GM19025 (cell line): ENCODE data around the gene GRM7.
A peak's percentile ranks its signal among the peaks of the same experiment; 100 is the strongest.

ENCODE experiments used
- ATAC-seq: cut with Tn5 transposase; IDR thresholded peaks from one replicate; pipeline ENCODE4 v1.9.1; 2021; ENCODE audit warnings: mild to moderate bottlenecking, low read depth, moderate library complexity; ENCODE audit not compliant: unreplicated experiment

Gene GRM7

DNA sequence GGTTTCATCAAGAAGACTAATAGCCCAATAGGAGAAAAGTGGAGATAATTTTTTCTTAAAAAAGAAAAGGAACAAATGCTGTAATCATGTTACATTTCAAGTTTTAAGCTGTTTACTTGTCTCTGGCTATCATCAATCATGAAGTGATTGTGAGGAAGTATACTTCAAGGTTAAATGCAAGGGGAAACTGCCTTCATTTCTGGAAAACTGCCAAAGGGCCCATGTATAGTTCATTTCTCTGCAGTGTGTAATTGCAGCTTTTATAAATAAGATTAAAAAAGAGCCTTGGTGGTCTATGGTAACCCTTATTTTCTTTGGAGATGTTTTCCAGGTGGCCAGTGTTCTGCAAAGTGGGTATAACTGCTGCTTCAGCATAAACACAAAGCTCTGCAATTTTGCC lies 101.9 kb downstream of the GRM7 start:
- ATAC-seq = no peak

DNA sequence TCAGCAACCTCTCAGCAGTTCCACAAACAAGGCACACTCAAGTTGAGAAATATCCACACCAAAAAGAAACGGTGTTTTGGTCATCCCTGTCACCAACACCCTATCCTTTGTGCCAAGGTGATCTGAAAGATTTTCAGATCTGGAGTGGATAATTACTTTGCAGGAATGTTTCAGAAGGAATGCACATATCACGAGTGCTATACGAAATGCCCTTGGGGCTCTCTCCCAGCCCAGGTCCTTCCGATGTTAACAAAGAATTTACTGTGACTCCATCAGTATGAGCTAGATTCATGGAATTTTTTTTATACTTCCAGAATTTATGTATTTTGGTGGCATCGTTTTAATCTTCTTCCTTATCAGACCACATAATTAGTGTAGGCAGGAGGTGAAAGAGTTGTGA lies 105.0 kb downstream of the GRM7 start:
- ATAC-seq = no peak

DNA sequence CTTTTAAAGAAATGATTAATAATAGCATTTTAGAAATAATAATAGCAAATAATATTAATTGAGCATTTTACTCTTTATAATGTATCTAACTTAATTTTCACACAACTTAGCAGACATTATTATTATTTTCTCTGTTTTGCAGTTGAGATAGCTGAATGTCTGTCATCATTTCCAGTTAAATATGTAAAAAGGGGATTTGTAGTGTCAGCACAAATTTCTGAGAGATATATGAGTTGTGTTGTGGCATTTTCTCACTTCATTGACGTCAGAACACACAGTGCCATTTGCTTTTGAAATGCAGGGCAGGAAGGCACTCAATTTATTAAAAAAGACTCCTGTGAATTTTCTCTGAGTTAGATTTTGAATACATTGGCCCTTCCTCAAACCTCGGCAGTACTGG lies 111.0 kb downstream of the GRM7 start:
- no peak for ATAC-seq

- no peak for ATAC-seq
Measured at GRCh38 chr3:6985848-6986247, 124.9 kb downstream of the GRM7 start.

GRCh38 chr3:6989608-6990291 lies 128.8 kb downstream of the GRM7 start:
- no peak for ATAC-seq

GRCh38 chr3:6994081-6994668 lies 133.3 kb downstream of the GRM7 start:
- no peak for ATAC-seq

- no peak for ATAC-seq
Measured at GRCh38 chr3:7000501-7000900, 139.6 kb downstream of the GRM7 start.

GRCh38 chr3:7001370-7001769 lies 140.5 kb downstream of the GRM7 start:
- ATAC-seq = no peak

GRCh38 chr3:7015683-7016440 lies 154.9 kb downstream of the GRM7 start:
- no peak for ATAC-seq

DNA sequence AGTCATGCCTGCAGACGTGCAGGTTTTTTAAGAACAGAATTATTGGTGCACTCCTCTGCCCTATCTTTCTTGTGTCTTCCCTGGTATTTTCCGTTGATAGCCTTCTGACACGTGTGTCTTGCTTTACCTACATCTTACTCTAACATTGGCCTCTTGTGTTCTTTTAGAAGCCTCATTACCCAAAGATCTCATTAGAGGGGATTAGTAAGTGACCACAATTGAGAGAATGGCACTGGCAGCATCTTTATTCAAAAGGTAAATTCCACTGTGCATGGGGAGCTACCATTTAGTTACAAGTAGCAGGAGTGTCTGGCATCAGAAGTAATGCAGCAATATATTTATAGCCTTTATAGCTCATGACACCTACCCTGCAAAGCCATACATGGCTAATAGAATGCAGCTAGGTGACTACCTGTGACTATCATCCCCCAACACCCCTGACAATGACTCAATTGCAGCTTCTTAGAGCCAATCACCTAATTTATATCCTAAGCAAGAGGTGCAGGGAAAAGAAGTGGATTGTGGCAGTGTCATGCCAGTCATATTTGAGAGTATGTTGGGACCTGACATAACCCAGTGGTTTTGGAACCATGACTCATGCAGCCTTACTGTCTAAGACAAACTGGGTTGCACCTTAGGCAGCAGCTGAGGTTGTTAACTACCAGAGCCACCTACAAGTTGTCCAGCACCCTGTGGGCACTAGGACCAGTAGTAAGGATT lies 164.8 kb downstream of the GRM7 start:
- no peak for ATAC-seq

- ATAC-seq = no peak
Measured at GRCh38 chr3:7029562-7029961, 168.6 kb downstream of the GRM7 start.

DNA sequence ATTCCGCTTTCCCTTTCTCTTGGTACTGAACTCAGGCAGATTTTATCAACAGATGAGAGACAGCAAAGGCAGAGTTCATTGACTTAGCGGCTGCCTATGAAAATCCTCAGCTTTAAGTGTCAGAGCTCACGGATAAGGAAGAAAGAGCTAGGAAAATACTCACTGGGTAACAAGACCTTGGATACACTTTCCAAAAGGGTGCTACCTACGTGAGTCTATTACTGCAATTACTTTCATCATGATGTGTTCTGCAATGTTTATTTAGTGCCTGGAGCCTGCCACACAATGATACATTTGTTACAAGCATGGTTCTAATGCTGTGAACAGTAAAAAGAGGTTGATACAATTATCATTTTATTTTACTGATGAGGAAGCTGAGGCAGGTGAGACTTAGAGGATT lies 177.5 kb downstream of the GRM7 start:
- ATAC-seq = no peak

DNA sequence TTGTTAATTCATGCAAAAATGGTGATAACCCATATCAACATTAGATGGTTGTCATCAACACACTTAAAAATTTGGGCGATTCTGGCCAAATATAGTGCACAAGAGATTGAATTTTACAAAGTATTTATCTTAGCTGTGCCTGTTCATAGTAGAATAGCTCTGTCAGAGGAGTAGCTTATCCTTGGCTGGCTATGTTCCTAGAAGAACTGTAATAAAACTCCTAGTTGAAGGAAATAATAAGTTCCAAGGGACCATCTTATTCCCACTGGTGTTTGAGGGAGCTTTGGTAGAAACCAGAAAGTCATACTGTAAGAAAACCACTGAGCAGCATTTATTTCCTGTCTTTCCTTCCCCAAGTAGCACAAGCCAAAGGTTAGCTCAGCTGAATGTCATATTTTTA lies 201.8 kb downstream of the GRM7 start:
- no peak for ATAC-seq

DNA sequence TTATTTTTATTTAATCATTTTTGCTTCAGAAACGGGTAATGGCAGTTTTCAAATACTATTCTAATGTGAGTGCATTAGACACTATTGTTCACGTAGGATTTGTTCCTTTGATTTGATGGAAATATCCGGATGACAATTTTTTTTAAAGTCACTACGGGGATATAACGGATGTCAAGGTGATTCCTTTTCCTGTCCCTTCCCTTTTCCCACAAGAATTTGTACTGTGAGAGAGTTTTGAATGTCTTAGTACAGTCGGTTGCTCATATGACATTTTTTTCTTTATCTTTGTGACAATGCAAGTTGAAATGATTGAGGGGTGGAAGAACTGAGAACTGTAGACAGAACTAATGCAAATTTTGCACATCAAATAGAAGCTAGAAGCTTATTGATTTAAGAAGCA lies 209.5 kb downstream of the GRM7 start:
- ATAC-seq = no peak

GRCh38 chr3:7074217-7074616 lies 213.3 kb downstream of the GRM7 start:
- no peak for ATAC-seq

DNA sequence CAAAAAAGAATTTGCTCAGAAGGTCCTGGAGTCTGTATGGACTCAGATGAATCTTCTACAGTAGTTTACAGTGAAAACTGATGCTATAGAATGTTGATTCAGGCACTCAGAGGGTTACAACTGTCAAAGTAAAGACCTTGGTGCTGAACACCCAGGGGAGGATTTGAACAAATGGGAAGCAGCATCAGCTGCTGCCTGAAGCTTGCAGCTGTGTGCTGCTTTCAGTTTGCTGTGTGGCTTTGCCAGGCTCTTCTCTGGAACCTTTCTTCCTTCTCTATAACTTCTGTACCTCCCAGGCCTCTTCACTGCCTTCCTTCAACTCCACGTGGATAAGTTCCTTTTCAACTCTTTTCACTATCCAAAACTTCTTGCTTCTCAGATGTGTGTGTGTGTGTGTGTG lies 214.2 kb downstream of the GRM7 start:
- peak; percentile 72 for ATAC-seq

- ATAC-seq = no peak
Measured at GRCh38 chr3:7075901-7076300, 215.0 kb downstream of the GRM7 start.

DNA sequence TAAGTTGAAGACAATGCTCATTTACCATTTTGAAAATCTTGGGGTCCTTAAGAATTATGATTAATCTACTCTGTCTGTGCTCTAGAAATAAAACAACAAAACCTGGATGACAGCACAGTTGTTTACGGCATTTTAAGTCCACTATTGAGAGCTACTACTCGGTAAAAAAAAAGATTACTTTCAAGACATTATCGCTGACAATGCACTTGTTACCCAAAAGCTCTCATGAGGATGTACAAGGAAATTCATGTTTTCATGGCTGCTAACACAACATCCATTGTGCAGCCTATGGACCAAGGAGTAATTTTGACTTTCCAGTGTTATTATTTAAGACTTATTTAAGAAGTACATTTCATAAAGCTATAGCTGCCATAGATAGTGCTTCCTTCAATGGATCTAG lies 221.3 kb downstream of the GRM7 start:
- ATAC-seq = no peak

DNA sequence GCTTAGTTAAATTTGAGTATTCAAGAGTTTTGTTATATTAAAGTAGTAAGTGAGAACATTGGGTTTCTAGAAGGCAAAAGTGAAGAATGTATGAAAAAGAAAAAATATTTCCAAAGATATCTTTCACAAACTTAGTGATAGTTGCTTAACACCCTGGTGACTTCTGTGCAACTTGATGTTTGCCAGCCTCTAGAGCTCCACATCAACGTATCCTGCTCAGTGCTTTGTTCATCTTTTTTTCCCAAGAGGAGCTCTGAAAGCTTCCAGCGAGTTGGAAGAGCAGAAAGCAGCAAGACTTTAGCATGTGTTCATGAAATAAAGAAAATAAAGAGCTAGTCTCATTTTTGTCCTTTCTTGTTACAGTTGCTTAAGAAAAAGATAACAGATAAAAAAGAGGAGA lies 225.5 kb downstream of the GRM7 start:
- no peak for ATAC-seq

DNA sequence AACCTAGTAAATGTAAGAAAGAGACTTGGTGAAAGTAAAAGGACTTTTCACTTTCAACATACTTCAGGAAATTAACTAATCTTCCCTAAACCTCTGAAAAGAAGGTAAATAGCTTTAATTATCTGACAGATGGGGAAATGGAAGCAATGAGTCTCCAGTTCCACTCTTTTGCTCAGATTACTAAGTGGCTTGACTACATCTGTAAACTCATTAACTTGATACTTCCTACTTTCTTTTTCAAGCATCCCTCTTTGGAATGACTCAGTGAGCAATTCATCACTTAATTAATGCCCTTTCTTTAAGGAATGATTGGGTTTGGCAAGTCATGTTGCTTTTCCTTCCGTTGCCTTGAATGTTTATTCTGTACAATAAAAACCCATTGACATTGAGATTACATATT lies 234.2 kb downstream of the GRM7 start:
- no peak for ATAC-seq

DNA sequence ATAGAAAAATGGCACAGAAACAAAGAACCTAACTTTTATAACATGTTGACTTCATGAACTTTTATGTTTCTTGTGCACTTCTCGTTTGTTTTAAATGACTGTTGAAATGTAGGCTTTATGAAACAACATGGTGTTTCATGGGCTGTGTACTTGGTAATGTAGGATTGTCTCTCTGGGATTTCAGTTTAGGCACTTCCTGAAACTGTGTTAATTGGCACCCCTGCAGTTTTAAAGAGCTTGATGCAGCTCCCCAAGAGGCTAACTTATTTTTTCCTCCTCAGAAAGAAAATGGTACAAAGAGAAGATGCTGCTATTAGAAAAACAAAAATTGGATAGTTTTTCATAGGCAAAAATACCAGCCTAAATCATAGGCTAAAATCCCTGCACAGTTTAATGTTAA lies 239.2 kb downstream of the GRM7 start:
- ATAC-seq = no peak
